HG03159 (cell line): ENCODE data around the gene GIGYF1.
A peak's percentile ranks its signal among the peaks of the same experiment; 100 is the strongest.
"Not testable (repeated sequence)": the region's sequence is repeated elsewhere in the genome, so short reads cannot be mapped to it uniquely, and the experiment has no call there.

ENCODE experiments used
- ATAC-seq: cut with Tn5 transposase; IDR thresholded peaks from one replicate; pipeline ENCODE4 v1.9.1; 2021; ENCODE audit warnings: mild to moderate bottlenecking, moderate library complexity; ENCODE audit not compliant: unreplicated experiment

Gene GIGYF1

GRCh38 chr7:100708395-100708794 is 14.3 kb upstream of the GIGYF1 start:
- ATAC-seq: no peak

DNA sequence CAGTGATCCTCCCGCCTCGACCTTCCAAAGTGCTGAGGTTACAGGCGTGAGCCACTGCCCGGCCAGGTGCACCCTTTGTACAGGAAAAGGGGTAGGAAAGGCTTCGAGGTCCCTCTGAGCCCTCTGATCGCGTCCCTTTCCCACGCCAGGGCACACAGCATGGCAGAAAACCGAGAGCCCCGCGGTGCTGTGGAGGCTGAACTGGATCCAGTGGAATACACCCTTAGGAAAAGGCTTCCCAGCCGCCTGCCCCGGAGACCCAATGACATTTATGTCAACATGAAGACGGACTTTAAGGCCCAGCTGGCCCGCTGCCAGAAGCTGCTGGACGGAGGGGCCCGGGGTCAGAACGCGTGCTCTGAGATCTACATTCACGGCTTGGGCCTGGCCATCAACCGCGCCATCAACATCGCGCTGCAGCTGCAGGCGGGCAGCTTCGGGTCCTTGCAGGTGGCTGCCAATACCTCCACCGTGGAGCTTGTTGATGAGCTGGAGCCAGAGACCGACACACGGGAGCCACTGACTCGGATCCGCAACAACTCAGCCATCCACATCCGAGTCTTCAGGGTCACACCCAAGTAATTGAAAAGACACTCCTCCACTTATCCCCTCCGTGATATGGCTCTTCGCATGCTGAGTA is 12.7 kb upstream of the GIGYF1 start:
- no peak for ATAC-seq

DNA sequence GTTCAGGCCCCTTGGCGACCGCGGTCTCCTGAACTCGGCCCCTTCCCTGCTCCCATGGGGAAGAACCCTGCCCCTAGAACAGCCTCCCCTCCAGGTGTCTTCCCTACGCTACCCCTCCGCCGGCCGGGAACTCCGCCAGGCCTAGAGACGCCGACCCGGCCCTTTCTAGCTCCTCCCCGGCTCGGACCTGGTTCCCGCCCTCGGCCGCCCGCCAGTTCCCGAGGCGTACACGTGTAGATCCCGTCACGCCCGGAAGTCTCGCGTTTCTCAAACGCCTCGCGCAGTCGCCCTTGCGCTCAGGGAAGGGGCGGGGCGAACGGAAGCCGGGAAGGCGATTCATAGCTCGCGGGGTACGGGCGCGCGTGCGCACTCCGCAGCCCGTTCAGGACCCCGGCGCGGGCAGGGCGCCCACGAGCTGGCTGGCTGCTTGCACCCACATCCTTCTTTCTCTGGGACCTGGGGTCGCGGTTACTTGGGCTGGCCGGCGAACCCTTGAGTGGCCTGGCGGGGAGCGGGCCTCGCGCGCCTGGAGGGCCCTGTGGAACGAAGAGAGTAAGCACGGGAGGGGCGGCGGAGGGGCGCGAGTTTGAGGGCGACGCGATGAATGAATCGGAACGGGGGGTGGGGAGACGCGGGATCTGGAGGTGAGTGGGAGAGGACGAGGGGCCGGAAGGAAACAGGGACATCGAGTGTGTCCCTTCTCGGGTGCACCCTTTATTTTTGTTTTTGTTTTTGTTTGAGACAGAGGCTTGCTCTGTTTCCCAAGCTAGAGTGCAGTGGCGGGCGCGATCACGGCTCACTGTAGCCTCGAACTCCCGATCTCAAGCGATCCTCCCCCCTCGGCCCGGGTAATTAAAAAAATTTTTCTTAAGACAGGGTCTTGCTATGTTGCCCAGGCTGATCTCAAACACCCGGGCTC is 12.0 kb upstream of the GIGYF1 start, which contains the start of gene POP7:
POP7 (plus strand) TSS at position 369 of the 919 bp plus-strand sequence. CDS start 710 bp downstream, outside the sequence.
- ATAC-seq: peak; percentile 89

DNA sequence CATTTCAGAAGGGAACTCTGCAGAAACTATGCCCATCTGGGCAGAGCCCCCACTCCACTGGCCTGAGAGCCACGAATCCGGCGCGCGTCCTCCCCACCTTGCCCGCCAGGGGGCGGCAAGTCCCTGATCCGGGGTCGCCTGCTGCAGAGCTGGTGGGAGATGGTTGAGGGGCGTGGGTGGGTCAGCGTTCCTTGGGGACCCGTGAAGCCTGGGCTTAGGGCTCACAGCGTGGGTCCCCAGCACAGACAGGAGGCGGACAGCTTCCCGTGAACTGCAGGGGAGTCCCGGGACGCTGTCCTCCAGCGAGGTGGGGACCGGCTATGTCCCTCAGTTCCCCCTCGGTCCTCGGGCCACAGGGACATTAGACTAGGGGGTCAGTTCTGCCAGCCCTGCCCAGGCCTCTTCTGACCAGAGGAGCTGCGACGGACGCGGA is 11.3 kb upstream of the GIGYF1 start:
- ATAC-seq: peak; percentile 69

GRCh38 chr7:100701089-100701488 is 7.0 kb upstream of the GIGYF1 start:
- ATAC-seq: not testable (repeated sequence)

DNA sequence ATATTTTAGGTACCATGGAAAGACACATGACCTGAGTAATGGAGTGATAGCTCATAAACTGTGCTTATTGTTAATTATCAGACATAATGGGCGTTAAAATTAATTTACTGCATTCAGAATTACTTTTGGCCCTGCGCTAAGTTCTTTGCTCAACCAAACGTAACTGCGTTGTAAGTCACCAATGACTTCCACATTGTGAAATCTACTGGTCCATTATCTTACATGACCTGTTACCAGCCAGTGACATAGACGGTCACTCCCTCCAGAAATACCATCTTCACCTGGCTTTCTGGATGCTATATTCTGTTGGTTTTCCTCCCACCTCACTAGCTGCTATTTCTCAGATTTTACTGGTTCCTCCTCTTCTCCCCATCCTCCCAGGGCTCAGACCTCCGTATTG is 5.0 kb upstream of the GIGYF1 start:
- ATAC-seq: no peak

GRCh38 chr7:100696123-100696521 is 2.1 kb upstream of the GIGYF1 start:
- ATAC-seq: no peak

- peak; percentile 12 for ATAC-seq
These were observed 545 bp downstream of the GIGYF1 start for GRCh38 chr7:100693312-100694097.

- ATAC-seq: no peak
These were observed 1.5 kb downstream of the GIGYF1 start for GRCh38 chr7:100692578-100692961.

- no peak for ATAC-seq
These were observed 2.1 kb downstream of the GIGYF1 start for GRCh38 chr7:100691676-100692577.

DNA sequence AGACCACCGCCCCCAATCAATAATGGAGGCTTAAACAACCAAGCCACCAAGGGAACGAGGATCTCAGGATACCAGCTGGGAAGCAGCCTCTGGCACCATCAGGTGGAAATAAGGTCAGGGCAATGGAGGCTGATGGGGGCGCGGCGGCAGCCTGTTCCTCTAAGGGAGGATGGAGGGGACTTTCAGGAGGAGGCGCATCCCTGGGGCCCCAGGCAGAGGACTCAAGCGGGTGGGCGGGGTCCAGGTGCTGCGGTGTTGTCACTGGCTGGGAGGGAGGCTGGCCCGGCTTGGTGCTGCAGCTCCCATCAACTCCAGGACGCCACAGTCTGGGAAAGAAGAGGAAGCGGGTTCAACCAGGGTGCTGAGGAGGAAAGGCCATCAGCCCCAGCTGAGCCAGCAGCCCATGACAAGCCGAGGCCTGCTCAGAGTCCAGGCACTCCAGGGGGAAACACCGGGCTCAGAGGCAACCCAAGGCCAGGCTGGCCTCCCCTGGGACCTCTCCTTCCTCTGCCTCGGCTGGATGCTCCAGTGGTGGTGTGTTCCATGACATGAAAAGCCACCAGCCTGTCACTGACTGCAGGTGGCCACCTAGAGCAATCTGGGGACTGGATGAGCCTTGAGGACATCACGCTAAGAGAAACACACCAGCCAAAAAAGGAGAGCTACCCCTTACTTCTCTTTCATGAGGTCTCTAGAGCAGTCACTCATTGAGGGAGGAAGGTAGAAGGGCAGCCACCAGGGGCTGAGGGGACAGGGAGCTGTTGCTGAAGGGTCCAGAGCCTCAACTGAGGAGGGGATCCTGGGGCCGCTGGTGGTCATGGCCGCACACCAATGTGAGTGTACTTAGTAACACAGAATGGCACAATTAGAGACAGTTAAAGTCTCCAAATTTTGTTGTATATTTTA is 4.6 kb downstream of the GIGYF1 start:
- no peak for ATAC-seq

DNA sequence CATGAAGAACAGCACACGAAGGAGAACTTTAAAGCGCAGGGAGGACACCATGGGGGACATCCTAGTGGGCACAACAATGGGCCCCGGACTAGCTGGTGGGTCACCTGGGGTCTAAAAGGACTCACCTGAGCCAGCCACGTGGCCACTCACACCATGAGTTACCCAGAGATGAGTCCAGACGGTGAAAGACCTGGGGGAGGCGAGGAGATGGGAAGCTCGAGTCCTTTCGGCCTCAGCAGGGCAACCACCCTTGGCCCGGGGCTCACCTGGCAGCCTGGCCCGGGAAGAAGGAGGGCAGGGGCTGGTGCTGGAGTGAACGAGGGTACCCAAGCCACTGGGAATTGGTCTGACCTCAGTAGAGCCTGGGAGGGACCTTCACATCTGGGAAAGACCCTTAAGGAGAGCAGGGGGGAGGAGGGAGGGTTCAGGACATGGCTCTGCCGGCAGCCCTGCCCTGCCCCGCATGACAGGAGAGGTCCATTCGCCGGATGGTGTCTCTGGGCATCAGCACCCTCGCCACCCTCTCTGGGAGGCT is 5.7 kb downstream of the GIGYF1 start:
- ATAC-seq: no peak

GRCh38 chr7:100687751-100688300 is 6.2 kb downstream of the GIGYF1 start:
- no peak for ATAC-seq

GRCh38 chr7:100687261-100687660 is 6.8 kb downstream of the GIGYF1 start:
- ATAC-seq: no peak

DNA sequence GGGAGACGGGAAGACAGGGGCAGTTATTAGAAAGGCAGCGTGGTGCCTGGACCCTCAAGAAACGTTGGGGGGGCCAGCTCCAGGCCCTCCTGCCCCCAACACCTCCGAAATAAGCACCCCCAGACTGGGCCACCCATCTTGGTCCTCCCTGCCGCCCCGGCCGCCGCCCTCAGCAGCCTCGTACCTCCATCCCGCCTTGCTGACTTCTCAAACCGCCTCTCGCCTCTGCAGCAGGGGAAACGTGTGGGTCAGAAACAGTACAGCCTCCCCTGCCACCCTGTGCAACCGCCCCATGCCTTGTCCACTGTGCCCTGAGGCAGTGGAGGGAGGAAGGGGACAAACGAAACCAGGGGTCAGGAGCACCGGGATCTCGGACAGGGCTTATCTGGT is 7.2 kb downstream of the GIGYF1 start:
- ATAC-seq: no peak

- ATAC-seq: no peak
These were observed 7.7 kb downstream of the GIGYF1 start for GRCh38 chr7:100686201-100686821.

- ATAC-seq: no peak
These were observed 8.4 kb downstream of the GIGYF1 start for GRCh38 chr7:100685631-100686145.

DNA sequence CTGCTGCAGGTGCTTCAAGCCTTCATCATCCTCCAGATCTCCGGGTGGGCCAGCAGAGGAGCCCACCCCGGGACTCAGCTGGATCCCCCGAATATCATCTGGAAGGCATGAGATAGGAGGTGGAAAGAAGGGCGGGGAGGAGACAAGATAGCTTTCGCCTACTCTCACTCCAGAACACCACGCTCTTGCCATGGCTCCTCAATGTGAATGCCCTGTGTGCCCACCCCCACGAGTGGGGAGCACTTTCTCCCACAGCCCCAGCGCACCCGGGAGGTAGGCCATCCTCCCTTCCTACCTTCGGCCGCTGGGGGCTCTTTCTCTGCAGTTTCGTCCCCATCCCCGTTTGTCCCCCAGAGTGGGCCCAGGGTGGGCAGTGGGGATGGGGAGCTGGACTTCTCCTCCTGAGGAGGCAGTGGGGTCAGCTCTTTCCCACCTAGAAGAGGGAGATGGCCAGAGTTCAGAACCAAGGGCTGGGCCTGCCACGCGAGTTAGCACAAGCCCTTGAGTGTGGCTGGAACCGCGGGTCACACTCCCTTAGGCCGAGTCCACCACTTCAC is 8.9 kb downstream of the GIGYF1 start:
- ATAC-seq: no peak
